Left kidney (tissue), 2 donors: ENCODE data around the gene SHC3. TPM values are rescaled to one million over a fixed set of nuclear protein-coding genes. Genes with fewer than 3 reads are reported as not detected.

Experiments used
- DNase-seq: peaks from one replicate; pipeline ENCODE4 v3.0.0-alpha.2; 2013
- polyA plus RNA-seq: library from polyadenylated mRNA; unstranded; fragments of 120-200 nt; gene quantifications from one replicate; pipeline ENCODE4 v1.2.1, GENCODE V29; 2013; ENCODE audit not compliant: insufficient read length

SHC3 gene
- polyA plus RNA-seq, 1 donor: 2.7 TPM

DNA sequence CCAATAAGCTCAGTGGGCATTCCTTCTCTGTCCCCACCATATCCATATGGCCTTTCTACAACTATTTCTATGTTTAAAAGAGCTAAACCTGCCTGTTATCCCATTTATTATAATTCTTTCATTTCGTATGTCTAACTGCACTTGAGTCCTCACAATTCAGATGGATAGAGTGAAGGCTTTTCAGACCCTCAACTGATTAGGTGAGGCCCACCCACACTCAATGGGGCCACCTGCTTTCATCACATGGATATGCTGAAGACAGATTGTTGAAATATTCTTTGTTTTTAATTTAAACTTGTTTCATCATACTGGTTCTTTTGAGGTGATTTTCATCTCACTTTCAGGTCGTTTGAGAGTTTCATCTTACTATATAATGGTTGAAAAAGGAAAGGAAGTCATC lies 193.0 kb downstream of the SHC3 start:
- DNase-seq: no peak

DNA sequence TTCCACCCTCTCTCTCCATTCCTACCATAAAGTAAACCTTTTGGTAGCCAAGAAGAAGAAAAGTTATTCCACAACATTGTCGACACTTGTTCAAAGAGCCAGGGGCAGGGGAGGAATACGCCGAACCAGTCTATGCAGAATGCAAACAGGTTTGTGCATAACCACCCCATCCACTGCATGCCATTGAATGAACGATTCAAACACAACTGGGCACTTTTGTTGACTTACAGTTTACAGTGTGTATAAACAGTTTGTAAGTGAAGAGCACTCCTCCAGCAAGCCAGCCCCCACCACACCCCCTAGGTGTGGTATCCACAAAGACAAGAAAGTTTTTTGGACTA lies 194.1 kb downstream of the SHC3 start:
- DNase-seq: no peak

DNA sequence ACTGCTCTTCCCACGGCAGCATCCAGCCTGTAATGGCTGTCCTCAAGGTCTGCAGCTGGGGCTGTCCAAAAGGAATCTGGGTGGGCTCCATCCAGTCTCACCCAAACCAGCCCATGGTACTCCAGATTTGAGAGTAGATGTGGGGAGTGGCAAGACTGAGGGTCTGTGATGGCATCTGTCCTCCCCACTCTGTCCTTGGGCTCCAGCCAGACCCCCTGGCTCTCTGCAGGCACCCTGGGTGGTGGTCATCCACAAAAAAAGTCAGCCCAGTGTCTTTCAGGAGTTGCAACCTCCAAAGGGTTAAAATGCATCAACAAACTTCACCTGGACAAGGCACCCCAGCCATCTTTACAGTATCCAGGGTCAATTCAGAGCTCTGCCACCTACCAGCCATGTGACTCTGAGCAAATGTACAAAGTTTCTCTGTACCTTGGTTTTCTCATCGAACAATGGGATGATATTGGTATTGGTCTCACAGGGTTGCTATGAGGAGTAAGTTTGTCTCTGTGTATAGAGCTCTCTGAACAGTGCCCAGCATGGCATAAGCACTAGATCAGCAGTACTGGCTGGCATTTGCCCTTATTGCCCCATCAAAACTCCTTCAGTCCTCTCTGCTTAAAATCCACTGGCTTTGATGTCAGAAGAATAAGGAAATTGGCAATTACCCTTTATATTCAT lies 194.6 kb downstream of the SHC3 start:
- DNase-seq: no peak

DNA sequence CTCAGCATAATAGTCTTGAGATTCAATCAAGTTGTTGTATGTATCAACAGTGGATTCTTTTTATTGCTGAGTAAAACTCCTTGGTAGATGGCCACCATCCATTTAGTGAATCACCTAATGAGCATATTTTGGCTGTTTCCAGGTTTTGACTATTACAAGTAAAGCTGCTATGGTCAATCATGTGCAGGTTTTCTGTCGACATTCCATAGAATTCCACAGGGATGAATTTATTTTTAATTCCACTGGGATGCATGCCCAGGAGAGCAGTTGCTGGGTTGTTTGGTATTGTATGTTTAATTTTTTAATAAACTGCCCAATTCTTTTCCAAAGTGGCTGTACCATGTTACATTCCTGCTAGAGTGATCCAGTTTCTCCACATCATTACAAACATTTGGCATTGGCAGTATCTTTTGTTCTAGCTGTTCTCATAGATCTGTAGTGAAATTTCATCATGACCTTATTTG lies 197.8 kb downstream of the SHC3 start:
- no peak for DNase-seq

DNA sequence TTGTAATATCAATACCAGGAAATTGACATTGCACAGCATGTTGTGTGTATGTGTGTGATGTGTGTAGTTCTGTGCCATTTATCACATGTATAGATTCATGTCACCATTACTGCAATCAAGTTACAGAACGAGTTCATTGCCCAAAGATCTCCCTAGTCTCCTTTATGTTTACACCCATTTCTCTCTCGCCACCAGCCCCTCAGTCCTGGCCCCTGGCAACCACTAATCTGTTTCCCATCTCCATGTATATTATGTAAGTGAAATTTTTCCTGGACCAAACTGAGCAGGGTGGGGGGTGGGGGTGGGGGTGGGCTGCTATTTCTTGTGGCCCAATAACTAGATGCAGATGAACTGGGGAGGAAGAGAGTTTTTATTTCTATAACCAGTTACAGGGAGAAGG lies 198.8 kb downstream of the SHC3 start:
- no peak for DNase-seq

- no peak for DNase-seq
Measured at GRCh38 chr9:88979021-88979420, 199.6 kb downstream of the SHC3 start.

- no peak for DNase-seq
Measured at GRCh38 chr9:88978034-88978433, 200.6 kb downstream of the SHC3 start.

DNA sequence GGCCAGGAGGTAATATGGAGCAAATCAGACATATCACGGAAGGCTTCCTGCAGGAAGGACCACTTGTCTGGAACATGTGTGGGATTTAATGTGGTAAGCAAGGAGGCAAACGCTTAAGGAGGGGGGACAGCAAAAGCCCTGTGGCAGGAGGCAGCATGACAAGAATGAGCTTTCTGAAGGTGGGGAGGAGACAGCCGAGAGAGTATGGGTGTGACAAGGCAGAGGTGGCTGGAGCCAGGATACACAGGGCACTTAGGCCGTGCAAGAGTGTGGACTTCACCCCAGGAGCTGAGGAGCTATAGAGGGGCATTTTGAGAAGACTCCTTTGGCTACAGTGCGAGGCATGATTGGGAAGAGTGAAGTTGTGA lies 201.7 kb downstream of the SHC3 start:
- DNase-seq: no peak

DNA sequence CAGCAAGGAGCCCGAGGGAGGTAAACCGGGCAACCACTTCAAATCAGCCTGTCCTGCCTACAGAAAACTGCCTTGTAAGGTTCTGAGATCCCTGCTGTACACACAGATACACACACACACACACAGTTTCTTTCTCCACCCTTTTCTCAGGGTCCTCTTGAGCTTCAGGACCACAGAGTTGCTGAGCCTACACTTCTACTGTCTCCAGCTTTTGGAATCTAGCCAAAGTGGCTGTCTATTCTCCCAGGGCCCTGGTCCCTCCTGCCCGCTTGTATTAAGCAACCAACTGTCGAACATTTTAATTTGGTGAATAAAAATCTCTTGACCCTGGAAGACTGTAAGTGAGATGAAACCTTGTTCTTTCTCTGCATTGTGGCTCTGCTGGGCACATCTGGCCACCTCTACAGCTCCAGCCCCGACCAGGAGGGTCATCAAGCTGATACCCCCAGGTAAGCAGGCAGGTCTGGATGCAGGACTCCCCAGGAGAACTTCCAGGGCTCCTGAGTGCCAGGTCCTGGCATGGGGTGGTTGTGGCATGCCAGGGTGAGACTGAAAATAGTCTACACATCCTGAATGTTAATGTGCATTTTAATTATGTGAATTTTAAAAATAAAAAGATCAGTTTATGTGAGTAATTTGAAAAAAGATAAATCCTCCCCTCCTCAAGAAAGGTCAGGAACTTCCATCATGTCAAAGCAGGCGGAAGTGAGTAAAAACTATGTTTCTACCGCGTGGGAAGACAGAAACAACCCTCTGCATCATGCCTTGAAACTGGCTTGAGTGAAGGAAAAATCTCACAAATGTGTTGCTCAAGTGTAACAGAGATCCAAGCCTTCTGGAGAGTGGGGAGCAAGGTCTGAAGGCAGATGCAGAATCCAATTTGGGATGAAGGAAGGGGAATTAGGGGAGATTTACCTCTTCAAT lies 202.4 kb downstream of the SHC3 start:
- no peak for DNase-seq

- DNase-seq: no peak
Measured at GRCh38 chr9:88974641-88975040, 204.0 kb downstream of the SHC3 start.

GRCh38 chr9:88973281-88974045 lies 205.2 kb downstream of the SHC3 start:
- DNase-seq: no peak

DNA sequence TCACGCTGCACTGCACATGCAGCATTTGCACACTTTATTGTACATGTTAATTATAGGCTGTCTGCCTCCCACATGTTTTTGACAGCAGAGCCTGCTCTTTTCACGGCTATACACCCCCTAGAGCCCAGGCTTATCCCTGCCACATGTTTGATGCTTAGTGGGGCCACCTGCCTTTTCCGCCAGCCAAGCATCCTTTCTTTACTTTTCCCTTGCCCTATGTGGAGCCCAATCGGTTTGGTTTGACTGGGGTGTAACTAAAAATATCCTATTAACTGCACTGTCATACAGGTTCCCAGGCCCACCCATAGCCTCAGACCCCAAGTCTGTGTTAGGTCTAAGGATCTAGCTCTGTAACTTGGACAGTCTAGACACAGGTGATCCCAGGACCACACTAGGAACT lies 206.2 kb downstream of the SHC3 start:
- no peak for DNase-seq

- no peak for DNase-seq
Measured at GRCh38 chr9:88971131-88971960, 207.3 kb downstream of the SHC3 start.

DNA sequence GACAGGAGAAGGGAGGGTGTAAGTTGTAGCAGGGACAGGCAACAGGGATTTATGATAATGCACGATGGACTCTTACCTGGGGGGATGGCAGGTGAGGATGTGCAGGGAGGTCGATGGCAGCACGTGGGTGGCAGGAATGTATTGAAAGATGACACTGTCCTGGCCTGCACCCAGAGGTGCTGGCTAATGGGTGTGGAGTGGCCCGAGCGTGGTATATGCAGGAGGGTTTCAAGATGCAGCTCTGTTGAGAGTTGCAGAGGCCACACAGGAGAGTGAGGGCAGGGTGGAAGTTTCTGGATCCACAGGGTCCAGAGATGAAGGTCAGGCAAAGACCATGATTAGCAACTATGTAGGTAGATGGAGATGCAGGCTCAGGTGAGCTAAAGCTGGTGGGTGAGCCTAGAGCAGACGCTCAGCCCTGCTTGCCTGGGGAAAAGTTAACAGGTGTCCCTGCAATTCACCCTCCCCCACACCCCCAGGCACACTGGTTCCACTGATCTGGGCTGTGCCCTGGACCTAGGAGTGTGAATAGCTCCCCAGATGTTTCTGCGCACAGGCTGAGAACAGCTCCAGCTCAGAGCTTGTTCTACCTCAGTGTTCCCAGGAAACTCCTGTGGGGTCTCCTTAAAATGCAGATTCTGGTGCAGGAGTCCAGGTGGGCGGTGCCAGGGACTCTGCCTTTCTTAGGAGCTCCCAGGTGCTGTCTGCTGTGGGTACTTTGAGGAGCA lies 208.8 kb downstream of the SHC3 start:
- DNase-seq: no peak

DNA sequence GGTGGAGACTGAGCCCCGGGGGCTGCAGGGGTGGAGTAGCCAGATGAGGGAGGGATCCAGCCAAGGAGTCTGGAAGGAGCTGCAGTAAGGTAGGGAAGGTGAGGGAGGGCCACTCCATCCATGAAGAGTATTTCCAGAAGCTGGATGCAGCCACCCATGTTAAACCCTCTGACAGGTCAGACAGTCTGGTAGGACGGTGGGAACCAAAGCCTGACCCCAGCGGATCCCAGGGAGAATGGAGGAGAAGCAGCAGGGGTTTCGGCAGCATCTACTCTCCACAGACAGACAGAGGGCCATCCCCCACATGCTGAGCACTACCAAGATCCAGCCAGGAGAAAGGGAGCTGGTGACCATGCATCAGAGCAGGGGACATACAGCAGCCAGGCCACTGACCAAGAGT lies 209.8 kb downstream of the SHC3 start:
- no peak for DNase-seq

GRCh38 chr9:88966894-88967676 lies 211.5 kb downstream of the SHC3 start:
- DNase-seq: no peak

- no peak for DNase-seq
Measured at GRCh38 chr9:88965473-88965872, 213.1 kb downstream of the SHC3 start.

- DNase-seq: no peak
Measured at GRCh38 chr9:88960632-88961031, 218.0 kb downstream of the SHC3 start.

DNA sequence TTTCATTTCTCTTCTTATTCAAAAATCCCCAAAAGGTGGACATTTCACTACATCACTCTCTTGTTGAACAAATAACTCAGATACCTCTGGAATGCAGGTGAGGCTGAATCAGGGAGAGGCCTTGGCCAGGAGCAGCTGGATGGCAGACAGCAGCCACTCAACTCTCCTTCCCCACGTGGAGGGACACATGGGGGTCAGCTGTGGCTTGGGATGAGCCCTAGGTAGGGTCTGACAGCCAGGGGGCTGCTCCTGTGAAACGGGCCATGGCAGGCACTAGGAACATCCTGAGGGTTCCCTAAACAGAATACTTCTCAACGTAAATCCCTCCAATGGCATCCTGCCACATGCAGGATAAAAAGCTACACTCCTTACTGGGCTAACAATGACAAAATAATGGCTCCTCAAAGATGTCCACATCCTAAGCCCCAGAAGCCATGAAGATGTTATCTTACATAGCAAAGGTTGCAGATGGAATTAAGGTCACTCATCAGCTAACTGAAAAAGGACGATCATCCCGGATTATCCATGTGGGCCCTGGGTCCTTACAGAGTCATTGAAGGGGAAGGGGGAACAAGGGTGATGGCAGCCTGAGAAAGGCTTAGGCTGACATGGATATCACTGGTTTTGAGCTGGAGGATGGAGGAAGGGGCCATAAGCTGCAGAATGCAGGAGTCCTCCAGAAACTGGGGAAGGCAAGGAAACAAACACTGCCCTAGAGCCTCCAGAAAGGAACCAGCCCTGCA lies 218.7 kb downstream of the SHC3 start:
- DNase-seq: no peak

DNA sequence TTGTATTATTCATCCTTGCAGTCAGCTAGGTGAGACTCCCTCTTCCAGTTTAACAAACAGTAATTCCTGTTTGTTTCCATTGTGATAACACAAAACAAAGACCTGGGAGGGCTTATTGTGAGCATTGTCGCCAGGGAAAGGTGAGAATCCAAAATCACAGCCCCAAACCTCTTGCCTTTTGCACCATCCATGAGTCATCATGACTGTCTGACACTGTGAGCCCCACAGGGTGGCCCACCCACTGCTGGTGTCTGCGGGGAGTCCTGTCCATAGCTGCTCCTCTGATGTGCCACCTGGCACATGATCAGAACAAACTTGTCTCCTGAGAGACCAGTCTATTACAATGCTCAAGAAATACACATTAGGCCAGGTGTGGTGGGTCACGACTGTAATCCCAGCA lies 221.1 kb downstream of the SHC3 start:
- DNase-seq: no peak
